GM19193 (cell line): ENCODE measurements around the gene AP2A2.

Source experiments
- POLR2A ChIP-seq: IDR thresholded peaks from 4 replicates; pipeline ENCODE4 v1.6.1; 2011; ENCODE audit not compliant: insufficient read depth, insufficient read length; ENCODE audit errors: extremely low read depth

The AP2A2 gene

GRCh38 chr11:1001617-1002405 lies 76.1 kb downstream of the AP2A2 start:
- TF ChIP-seq POLR2A, result no peak

DNA sequence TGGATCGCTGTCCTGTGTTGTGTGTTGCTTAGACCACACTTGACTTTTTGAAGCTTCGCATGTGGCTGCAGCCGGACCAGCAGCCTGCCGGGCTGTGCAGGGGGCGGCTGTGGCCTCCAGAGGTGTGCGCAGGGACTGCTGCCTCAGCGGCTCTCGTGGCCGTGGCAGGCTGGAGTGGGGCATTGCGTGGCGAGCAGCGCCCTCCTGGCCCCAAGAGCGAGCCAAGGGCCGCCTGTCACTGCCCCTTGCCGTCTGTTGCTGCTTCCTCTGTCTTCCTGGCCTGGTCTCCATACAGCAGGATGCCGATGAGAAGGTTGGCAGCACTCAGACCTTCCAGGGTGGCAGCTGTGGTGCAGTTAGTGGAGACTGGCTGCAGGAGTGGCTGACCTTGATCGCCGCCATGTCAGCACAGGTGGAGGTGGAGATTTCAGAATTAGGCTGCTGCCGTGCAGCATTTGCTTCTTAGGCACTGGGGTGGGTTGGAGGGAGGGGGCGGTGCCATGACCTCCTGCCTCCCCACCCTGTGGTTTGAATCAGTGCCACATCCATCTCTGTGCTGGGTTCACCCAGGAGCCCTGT lies 76.8 kb downstream of the AP2A2 start:
- no peak for TF ChIP-seq POLR2A

DNA sequence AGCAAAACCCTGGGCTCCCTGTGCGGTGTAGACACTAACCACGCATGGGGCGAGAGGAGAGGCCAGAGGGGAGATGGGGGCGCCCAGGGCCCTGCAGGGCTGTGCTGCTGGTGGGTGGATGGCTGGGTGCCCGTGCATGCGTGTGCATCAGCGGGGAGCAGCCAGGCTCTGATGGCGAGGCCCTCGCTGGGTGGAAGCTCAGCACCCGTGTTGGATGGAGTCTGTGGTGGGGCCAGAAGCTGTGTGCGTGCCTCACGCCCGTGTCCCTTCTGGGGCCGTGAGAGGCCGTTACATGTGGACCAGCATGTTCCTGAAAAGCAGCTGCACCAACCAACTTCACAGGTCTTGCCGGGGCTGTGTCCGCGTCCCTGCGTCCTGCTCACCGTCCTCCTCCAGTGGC lies 77.5 kb downstream of the AP2A2 start:
- TF ChIP-seq POLR2A, result no peak

DNA sequence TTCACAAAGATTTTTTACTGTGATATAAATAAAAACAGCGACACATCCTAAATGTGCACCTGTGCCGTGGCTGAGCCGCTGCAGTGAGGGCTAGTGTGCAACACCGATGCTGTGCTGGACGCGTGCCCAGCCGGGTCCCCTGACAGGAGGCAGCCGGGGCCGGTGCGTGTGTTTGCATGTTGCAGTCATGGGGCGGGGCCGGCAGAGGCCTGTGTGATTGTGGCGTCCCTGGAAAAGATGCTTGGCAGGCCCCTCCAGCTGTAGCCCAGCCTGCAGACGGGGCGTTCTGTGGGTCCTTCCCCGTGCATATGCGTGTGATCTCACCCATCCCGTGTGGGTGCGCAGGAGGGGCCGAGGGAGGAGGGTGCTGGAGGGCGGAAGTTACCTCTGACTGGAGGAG lies 80.3 kb downstream of the AP2A2 start:
- no peak for TF ChIP-seq POLR2A

DNA sequence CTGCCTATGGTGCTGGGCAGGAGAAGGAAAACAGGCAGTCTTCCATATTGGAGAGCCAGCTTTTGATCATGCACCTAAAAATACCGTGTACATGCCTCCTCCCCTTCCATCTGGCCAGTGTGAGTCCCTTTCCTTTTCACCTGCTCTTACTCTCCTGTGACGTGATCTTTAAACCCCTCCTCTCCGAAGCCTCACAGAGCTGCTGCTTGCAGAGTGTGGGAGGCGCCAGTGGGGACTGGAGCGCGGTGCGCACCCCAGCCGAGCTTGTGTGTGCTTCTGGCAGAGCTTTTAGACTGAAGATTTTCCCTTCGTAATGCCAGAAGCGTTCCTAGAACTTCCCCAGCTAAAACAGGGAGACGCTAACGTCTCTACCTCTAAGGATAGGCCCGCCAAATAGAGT lies 81.1 kb downstream of the AP2A2 start:
- TF ChIP-seq POLR2A, result no peak

- TF ChIP-seq POLR2A, result no peak
Observed at GRCh38 chr11:1007279-1007678, 81.6 kb downstream of the AP2A2 start.

DNA sequence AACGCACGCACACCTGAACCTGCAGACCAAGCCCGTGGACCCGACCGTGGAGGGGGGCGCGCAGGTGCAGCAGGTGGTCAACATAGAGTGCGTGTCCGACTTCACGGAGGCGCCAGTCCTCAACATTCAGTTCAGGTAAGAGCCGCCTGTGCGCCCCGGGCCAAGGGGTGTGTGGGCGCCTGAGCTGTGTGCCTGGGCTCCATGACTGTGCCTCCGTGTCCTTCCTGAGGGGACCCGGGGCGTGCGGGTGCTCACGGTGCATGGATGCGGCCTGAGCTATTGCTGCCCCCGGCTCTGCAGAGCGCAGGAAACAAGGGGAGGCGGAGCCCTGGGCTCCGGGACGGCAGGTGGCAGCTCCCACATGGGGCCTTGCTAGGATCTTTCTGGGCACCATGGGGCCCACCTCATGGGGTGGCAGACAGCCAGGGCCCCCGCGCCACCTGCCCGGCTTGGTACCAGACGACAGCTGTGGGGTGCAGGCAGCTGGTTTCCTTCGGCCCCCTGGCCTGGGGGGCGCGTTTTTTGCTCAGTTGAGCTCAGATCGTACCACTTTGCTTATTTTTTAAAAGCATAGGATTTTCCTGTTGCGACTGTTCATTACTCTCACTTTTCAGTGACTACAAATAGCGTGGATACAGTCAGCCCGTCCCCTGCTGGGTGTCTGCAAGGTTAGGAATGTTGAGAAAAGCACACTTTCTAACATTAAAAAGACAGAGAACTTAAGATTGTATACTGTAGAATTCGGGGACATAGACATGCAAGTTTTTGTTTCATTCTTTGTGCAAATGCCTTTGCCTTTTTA lies 82.5 kb downstream of the AP2A2 start:
- TF ChIP-seq POLR2A, result no peak

DNA sequence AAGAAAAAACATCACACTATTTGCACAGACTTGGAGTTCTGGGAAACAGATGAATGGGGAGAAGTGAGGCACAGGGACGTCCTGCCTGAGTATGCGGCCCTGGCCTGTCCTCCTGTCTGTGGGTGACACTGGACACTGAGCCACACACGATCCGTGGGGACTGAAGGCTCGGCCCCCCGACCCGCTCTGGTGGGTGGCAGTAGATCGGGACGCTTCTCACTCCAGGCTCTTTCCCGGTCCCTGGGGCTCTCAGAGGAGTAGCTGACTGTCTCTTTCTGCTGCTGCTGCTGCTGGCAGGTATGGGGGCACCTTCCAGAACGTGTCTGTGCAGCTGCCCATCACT lies 83.1 kb downstream of the AP2A2 start:
- TF ChIP-seq POLR2A, result no peak

DNA sequence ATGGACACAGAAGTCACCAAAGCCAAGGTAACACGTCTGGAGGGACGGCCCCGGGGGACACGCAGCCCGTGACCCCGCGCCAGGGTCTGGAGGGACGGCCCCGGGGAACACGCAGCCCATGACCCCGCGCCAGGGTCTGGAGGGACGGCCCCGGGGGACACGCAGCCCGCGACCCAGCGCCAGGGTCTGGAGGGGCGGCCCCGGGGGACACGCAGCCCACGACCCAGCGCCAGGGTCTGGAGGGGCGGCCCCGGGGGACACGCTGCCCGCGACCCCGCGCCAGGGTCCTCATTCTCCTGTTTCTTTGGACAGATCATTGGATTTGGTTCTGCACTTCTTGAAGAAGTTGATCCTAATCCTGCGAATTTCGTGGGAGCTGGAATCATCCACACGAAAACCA lies 83.7 kb downstream of the AP2A2 start:
- TF ChIP-seq POLR2A, result no peak

- TF ChIP-seq POLR2A, result no peak
Observed at GRCh38 chr11:1009991-1010390, 84.3 kb downstream of the AP2A2 start.

GRCh38 chr11:1010551-1011319 lies 85.1 kb downstream of the AP2A2 start:
- no peak for TF ChIP-seq POLR2A

- no peak for TF ChIP-seq POLR2A
Observed at GRCh38 chr11:1011320-1011698, 85.6 kb downstream of the AP2A2 start.

- TF ChIP-seq POLR2A, result no peak
Observed at GRCh38 chr11:1012291-1012690, 86.6 kb downstream of the AP2A2 start.

DNA sequence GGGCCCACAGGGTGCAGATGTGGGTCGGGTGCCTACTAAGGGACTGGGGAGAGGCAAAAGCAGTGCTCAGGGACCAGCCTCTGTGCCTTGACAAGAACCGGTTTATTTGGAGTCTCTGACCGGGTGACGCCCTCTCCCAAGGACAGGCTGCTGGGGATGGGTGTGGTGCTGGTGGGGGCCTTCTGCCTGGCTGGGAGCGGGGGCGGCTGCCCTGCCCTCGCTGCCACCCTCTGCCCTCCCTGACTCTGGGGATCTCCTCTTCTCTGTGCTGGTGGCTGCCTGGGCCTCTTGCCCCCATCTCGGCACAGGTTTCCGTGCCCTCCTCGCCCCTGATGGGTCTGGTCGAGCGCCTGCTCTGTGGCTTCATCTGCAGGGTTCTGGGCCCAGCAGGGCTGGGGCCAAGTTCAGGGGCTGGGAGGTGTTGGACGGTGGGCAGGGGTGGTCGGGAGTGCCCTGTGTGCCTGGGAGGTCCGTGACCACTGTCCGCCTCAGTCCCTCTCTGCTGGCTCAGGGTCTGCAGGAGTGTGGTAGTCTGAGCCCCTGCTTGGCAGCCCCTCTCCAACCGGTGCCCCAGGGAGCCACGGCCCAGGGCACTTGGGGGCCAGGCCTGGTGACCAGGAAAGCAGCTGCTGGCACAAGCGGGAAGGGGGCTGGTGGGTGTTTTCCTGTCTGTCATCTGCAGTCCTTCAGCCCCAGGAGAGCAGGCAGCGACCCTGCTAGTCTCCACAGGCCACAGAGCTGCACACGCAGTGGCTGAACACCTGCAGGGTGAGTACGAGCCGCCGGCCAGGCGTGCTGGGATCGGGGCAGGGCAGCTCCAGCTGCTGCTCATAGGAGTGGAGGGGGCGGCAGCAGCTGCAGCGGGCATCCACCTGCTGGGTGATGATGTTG lies 87.3 kb downstream of the AP2A2 start:
- TF ChIP-seq POLR2A, result no peak

DNA sequence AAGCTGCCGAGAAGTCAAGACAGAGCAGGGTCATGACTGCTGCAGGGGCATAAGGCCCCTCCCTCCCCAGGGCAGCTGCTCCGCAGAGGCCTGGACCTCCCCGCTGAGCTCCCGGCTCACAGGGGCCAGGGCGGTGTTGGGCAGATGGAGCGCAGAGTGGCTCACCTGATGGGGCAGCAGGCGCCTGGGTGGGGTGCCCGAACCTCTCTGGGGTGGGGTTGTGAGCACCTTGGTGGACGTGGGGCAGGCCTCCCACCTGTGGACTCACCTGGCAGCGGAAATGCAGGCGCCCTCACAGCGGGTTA lies 87.9 kb downstream of the AP2A2 start:
- no peak for TF ChIP-seq POLR2A

GRCh38 chr11:1014276-1014675 lies 88.6 kb downstream of the AP2A2 start:
- no peak for TF ChIP-seq POLR2A
